WTC11 (cell line): ENCODE measurements around the gene DYSF. TPM values are rescaled to one million over a fixed set of nuclear protein-coding genes. Genes with fewer than 3 reads are reported as not detected.

Experiments used
- ATAC-seq: fragments of 200-7000 bp; cut with Tn5 transposase; 2 replicates; pipeline ENCODE4 v1.10.0; 2021; ENCODE audit warnings: mild to moderate bottlenecking, moderate library complexity
- CTCF ChIA-PET: fragments of 300-600 bp; sonication (Branson Sonifier 250); formaldehyde crosslinking; loops from one replicate; lab custom pipeline; 2021; ENCODE audit warnings: antibody characterized with exemption; lab: Charles Lee
- POLR2A ChIA-PET: fragments of 350-600 bp; sonication (Branson Sonifier 250); formaldehyde crosslinking; loops from one replicate; lab custom pipeline; 2021; ENCODE audit warnings: antibody characterized with exemption; lab: Charles Lee
- DNase-seq: peaks from one replicate; pipeline ENCODE4 v3.0.0; 2021; ENCODE audit warnings: low spot score
- H3K27ac Mint-ChIP-seq: 2 replicates; pipeline ENCODE4 v1.8.0; 2021; ENCODE audit warnings: mixed read lengths
- H3K27me3 Mint-ChIP-seq: 2 replicates; pipeline ENCODE4 v1.8.0; 2021; ENCODE audit warnings: low read depth, mild to moderate bottlenecking, moderate library complexity, mixed read lengths
- H3K36me3 Mint-ChIP-seq: 2 replicates; pipeline ENCODE4 v1.8.0; 2021; ENCODE audit warnings: mixed read lengths
- H3K4me1 Mint-ChIP-seq: 2 replicates; pipeline ENCODE4 v1.8.0; 2022; ENCODE audit warnings: mixed read lengths
- H3K4me3 Mint-ChIP-seq: 2 replicates; pipeline ENCODE4 v1.8.0; 2021; ENCODE audit warnings: mild to moderate bottlenecking, moderate library complexity, mixed read lengths
- H3K9me3 Mint-ChIP-seq: 2 replicates; pipeline ENCODE4 v1.8.0; 2021; ENCODE audit warnings: mixed read lengths
- ETV6 ChIP-seq: sonication (generic); formaldehyde crosslinking; IDR thresholded peaks from 2 replicates; pipeline ENCODE4 v1.8.1; 2022; ENCODE audit warnings: mild to moderate bottlenecking, missing genetic modification reagents
- MXD4 ChIP-seq: fragments of 250-450 bp; sonication (Bioruptor Pico); IDR thresholded peaks from 2 replicates; pipeline ENCODE4 v1.8.0; 2021; ENCODE audit warnings: mild to moderate bottlenecking, moderate library complexity, borderline replicate concordance
- NFATC4 ChIP-seq: fragments of 250-450 bp; sonication (Bioruptor Pico); IDR thresholded peaks from 2 replicates; pipeline ENCODE4 v1.9.0; 2021; ENCODE audit warnings: mild to moderate bottlenecking
- SP1 ChIP-seq: sonication (generic); formaldehyde crosslinking; conservative IDR thresholded peaks from 2 replicates; pipeline ENCODE4 v1.8.1; 2022; ENCODE audit warnings: missing genetic modification reagents
- TEAD1 ChIP-seq: sonication (generic); formaldehyde crosslinking; IDR thresholded peaks from 2 replicates; pipeline ENCODE4 v1.8.0; 2022; ENCODE audit warnings: mild to moderate bottlenecking, missing genetic modification reagents
- TP53 ChIP-seq: sonication (generic); formaldehyde crosslinking; IDR thresholded peaks from 2 replicates; pipeline ENCODE4 v1.8.1; 2023; ENCODE audit warnings: mild to moderate bottlenecking, missing genetic modification reagents
- ZNF138 ChIP-seq: sonication (generic); formaldehyde crosslinking; conservative IDR thresholded peaks from 2 replicates; pipeline ENCODE4 v1.8.1; 2022; ENCODE audit warnings: mild to moderate bottlenecking, moderate library complexity, missing genetic modification reagents
- ZNF317 ChIP-seq: sonication (generic); formaldehyde crosslinking; IDR thresholded peaks from 2 replicates; pipeline ENCODE4 v1.8.1; 2023; ENCODE audit warnings: low read depth, mild to moderate bottlenecking, moderate library complexity, missing genetic modification reagents, borderline replicate concordance
- total RNA-seq: library from RNA; stranded (reverse); gene quantifications from 3 replicates; pipeline ENCODE4 v1.2.3, GENCODE V29; 2021
- TF ChIP-seq, protein P1 (sequence below): fragments of 250-450 bp; sonication (Bioruptor Pico); IDR thresholded peaks from 2 replicates; pipeline ENCODE4 v1.9.0; 2021; ENCODE audit warnings: moderate library complexity, mild to moderate bottlenecking, inconsistent platforms, borderline replicate concordance
- TF ChIP-seq, protein P2 (sequence below): sonication (generic); formaldehyde crosslinking; IDR thresholded peaks from 2 replicates; pipeline ENCODE4 v1.8.0; 2022; ENCODE audit warnings: missing genetic modification reagents
- TF ChIP-seq, protein P3 (sequence below): sonication (generic); formaldehyde crosslinking; IDR thresholded peaks from 2 replicates; pipeline ENCODE4 v1.8.1; 2022; ENCODE audit warnings: missing genetic modification reagents, borderline replicate concordance
- TF ChIP-seq, protein P4 (sequence below): sonication (generic); formaldehyde crosslinking; IDR thresholded peaks from 2 replicates; pipeline ENCODE4 v1.8.1; 2023; ENCODE audit warnings: mild to moderate bottlenecking, missing genetic modification reagents
- TF ChIP-seq, protein P5 (sequence below): fragments of 250-450 bp; sonication (Bioruptor Pico); IDR thresholded peaks from 2 replicates; pipeline ENCODE4 v1.8.0; 2021; ENCODE audit warnings: mild to moderate bottlenecking
- TF ChIP-seq, protein P6 (sequence below): fragments of 200-600 bp; IDR thresholded peaks from 2 replicates; pipeline ENCODE4 v1.8.0; 2022; ENCODE audit warnings: antibody characterized with exemption

DYSF gene
- total RNA-seq, 1 experiment from 2014 or later = 14.8 TPM

DNA sequence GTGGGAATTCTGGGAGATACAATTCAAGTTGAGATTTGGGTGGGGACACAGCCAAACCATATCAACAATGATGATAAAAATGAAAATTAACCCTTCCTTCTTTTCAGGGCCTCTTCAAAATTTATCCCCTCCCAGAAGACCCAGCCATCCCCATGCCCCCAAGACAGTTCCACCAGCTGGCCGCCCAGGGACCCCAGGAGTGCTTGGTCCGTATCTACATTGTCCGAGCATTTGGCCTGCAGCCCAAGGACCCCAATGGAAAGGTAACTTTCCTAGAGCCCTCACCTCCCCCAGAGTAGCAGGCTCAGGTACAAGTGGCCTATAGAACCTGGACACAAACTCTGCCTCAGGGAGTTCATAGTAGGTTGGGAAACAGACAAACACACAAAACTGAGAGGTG lies 205.4 kb downstream of the DYSF start:
- ATAC-seq = no peak
- no peak for TF ChIP-seq SP1 (CRISPR knock-in tag)
- no peak for TF ChIP-seq TEAD1 (CRISPR knock-in tag)
- TF ChIP-seq, protein P1, sequence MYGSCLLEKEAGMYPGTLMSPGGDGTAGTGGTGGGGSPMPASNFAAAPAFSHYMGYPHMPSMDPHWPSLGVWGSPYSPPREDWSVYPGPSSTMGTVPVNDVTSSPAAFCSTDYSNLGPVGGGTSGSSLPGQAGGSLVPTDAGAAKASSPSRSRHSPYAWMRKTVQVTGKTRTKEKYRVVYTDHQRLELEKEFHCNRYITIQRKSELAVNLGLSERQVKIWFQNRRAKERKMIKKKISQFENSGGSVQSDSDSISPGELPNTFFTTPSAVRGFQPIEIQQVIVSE (CRISPR knock-in tag) = no peak
- TF ChIP-seq NFATC4 = no peak

DNA sequence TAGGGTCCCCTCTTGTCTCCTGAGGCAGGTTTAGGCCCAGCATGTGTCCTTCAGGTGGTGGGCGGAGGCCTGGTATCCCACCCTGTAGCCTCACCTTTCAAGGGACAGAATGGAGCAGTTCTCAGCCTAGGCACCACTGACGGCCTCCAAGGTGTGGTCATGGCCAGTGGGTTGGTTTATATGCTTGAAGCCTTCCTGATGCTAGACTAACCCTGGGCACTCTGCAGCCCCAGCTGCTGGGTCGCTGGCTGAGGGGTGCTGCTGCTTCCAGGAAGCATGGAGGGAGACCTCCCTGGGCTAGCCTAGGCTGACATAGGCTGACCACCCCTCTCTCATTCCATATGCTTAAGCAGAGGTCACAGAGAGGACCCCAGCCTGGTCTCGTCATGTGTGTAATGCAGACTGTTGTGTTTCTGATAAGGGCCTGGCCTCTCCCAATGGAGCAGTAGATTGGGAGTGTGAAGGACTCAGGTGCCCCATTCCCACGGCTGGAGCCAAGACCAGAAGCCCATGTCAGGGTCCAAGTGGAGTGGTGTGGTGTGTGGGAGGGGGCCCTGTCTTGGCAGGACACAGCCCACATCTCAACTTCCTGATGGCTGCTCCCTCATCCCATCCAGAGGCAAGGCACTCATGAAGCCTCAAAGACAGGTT lies 206.6 kb downstream of the DYSF start:
- peaks cover 31% of the 10 kb centered on the region for H3K9me3 Mint-ChIP-seq
- ChIA-PET POLR2A (no interaction called here), CTCF (interaction anchor here (1.3 kb wide), 1 partner anchor 138 kb away, joined by 4 read pairs; no protein-coding TSS in a partner anchor)
- DNase-seq = no peak
- H3K36me3 Mint-ChIP-seq = peaks cover 26% of the 10 kb centered on the region
- no peak for ATAC-seq
- TF ChIP-seq ZNF317 (CRISPR knock-in tag) (no peak), TP53 (CRISPR knock-in tag) (no peak), ZNF138 (CRISPR knock-in tag) (no peak), TEAD1 (CRISPR knock-in tag) (no peak), ETV6 (CRISPR knock-in tag) (no peak), MXD4 (CRISPR knock-in tag) (no peak)
- TF ChIP-seq, protein P2, sequence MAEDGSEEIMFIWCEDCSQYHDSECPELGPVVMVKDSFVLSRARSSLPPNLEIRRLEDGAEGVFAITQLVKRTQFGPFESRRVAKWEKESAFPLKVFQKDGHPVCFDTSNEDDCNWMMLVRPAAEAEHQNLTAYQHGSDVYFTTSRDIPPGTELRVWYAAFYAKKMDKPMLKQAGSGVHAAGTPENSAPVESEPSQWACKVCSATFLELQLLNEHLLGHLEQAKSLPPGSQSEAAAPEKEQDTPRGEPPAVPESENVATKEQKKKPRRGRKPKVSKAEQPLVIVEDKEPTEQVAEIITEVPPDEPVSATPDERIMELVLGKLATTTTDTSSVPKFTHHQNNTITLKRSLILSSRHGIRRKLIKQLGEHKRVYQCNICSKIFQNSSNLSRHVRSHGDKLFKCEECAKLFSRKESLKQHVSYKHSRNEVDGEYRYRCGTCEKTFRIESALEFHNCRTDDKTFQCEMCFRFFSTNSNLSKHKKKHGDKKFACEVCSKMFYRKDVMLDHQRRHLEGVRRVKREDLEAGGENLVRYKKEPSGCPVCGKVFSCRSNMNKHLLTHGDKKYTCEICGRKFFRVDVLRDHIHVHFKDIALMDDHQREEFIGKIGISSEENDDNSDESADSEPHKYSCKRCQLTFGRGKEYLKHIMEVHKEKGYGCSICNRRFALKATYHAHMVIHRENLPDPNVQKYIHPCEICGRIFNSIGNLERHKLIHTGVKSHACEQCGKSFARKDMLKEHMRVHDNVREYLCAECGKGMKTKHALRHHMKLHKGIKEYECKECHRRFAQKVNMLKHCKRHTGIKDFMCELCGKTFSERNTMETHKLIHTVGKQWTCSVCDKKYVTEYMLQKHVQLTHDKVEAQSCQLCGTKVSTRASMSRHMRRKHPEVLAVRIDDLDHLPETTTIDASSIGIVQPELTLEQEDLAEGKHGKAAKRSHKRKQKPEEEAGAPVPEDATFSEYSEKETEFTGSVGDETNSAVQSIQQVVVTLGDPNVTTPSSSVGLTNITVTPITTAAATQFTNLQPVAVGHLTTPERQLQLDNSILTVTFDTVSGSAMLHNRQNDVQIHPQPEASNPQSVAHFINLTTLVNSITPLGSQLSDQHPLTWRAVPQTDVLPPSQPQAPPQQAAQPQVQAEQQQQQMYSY (CRISPR knock-in tag) = no peak
- TF ChIP-seq, protein P3, sequence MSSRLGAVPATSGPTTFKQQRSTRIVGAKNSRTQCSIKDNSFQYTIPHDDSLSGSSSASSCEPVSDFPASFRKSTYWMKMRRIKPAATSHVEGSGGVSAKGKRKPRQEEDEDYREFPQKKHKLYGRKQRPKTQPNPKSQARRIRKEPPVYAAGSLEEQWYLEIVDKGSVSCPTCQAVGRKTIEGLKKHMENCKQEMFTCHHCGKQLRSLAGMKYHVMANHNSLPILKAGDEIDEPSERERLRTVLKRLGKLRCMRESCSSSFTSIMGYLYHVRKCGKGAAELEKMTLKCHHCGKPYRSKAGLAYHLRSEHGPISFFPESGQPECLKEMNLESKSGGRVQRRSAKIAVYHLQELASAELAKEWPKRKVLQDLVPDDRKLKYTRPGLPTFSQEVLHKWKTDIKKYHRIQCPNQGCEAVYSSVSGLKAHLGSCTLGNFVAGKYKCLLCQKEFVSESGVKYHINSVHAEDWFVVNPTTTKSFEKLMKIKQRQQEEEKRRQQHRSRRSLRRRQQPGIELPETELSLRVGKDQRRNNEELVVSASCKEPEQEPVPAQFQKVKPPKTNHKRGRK (CRISPR knock-in tag) = no peak
- TF ChIP-seq, protein P4, sequence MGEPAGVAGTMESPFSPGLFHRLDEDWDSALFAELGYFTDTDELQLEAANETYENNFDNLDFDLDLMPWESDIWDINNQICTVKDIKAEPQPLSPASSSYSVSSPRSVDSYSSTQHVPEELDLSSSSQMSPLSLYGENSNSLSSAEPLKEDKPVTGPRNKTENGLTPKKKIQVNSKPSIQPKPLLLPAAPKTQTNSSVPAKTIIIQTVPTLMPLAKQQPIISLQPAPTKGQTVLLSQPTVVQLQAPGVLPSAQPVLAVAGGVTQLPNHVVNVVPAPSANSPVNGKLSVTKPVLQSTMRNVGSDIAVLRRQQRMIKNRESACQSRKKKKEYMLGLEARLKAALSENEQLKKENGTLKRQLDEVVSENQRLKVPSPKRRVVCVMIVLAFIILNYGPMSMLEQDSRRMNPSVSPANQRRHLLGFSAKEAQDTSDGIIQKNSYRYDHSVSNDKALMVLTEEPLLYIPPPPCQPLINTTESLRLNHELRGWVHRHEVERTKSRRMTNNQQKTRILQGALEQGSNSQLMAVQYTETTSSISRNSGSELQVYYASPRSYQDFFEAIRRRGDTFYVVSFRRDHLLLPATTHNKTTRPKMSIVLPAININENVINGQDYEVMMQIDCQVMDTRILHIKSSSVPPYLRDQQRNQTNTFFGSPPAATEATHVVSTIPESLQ = no peak
- TF ChIP-seq, protein P5, sequence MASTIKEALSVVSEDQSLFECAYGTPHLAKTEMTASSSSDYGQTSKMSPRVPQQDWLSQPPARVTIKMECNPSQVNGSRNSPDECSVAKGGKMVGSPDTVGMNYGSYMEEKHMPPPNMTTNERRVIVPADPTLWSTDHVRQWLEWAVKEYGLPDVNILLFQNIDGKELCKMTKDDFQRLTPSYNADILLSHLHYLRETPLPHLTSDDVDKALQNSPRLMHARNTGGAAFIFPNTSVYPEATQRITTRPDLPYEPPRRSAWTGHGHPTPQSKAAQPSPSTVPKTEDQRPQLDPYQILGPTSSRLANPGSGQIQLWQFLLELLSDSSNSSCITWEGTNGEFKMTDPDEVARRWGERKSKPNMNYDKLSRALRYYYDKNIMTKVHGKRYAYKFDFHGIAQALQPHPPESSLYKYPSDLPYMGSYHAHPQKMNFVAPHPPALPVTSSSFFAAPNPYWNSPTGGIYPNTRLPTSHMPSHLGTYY (CRISPR knock-in tag) = no peak
- TF ChIP-seq, protein P6, sequence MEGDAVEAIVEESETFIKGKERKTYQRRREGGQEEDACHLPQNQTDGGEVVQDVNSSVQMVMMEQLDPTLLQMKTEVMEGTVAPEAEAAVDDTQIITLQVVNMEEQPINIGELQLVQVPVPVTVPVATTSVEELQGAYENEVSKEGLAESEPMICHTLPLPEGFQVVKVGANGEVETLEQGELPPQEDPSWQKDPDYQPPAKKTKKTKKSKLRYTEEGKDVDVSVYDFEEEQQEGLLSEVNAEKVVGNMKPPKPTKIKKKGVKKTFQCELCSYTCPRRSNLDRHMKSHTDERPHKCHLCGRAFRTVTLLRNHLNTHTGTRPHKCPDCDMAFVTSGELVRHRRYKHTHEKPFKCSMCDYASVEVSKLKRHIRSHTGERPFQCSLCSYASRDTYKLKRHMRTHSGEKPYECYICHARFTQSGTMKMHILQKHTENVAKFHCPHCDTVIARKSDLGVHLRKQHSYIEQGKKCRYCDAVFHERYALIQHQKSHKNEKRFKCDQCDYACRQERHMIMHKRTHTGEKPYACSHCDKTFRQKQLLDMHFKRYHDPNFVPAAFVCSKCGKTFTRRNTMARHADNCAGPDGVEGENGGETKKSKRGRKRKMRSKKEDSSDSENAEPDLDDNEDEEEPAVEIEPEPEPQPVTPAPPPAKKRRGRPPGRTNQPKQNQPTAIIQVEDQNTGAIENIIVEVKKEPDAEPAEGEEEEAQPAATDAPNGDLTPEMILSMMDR = no peak
- H3K4me1 Mint-ChIP-seq = no peaks in the 10 kb centered on the region
- H3K27ac Mint-ChIP-seq = no peak overlapping the region
- peaks cover 4% of the 10 kb centered on the region for H3K27me3 Mint-ChIP-seq
- H3K4me3 Mint-ChIP-seq = no peak overlapping the region

More for the DNA sequence above, 205.4 kb downstream of the DYSF start:
- peaks cover 4% of the 10 kb centered on the region for H3K27me3 Mint-ChIP-seq
- H3K4me3 Mint-ChIP-seq = no peak overlapping the region
- ChIA-PET CTCF (no interaction called here), POLR2A (no interaction called here)
- H3K36me3 Mint-ChIP-seq = peaks cover 26% of the 10 kb centered on the region
- DNase-seq = no peak
- peaks cover 31% of the 10 kb centered on the region for H3K9me3 Mint-ChIP-seq
- H3K4me1 Mint-ChIP-seq = no peaks in the 10 kb centered on the region
- no peak overlapping the region for H3K27ac Mint-ChIP-seq
